ENCODE data around the gene MAPT. TPM values are rescaled to one million over a fixed set of nuclear protein-coding genes. Genes with fewer than 3 reads are reported as not detected.
A peak's percentile ranks its signal among the peaks of the same experiment; 100 is the strongest.

Gene MAPT
- total RNA-seq, 1 donor from 2014 or later, result 2.1 TPM

DNA sequence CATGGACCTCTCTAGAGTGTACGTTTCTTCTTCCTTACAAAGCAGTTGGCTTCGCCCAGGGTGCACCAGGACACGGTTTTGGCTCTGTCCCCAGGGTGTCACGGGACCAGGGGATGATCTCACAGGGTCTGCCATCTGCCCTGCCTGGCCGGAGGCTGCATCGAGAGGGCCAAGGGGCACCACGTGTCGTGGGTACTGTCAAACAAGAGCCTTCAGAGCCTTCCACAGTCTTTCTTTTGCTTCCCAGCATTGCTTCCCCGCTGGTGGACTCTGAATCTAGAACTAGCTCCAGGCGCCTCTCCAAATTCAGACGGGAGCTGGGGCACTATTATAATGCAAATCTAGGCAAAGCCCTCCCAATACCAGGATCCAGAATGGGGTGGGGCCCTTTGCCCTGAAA is 47.9 kb downstream of the MAPT start:
- FAIRE-seq, result no peak
- H3K27ac ChIP-seq (ENCODE audit: low read depth, low read length), result no peak overlapping the region
- H3K36me3 Mint-ChIP-seq (ENCODE audit: low read depth, unreplicated experiment), result peaks cover 5% of the 10 kb centered on the region
- DNase-seq (ENCODE audit: low read depth), result no peak
- no peaks in the 10 kb centered on the region for H4K20me1 ChIP-seq (ENCODE audit: insufficient read depth, low read length)
- H3K9me3 Mint-ChIP-seq (ENCODE audit: unreplicated experiment), result peaks cover 2% of the 10 kb centered on the region
- no peaks in the 10 kb centered on the region for H3K9me3 ChIP-seq (ENCODE audit: insufficient read depth, low read depth, low read length)
- H3K4me1 ChIP-seq (ENCODE audit: insufficient read depth, low read length), result no peaks in the 10 kb centered on the region
- no peaks in the 10 kb centered on the region for H3K36me3 ChIP-seq (ENCODE audit: insufficient read depth, low read length)
- no peaks in the 10 kb centered on the region for H3K4me1 Mint-ChIP-seq (ENCODE audit: low read depth, unreplicated experiment)
- H3K27me3 Mint-ChIP-seq (ENCODE audit: low read depth, unreplicated experiment), result peaks cover 36% of the 10 kb centered on the region
- no peak overlapping the region for H3K4me3 ChIP-seq (ENCODE audit: insufficient read depth, low read depth, low read length)
- peaks cover 26% of the 10 kb centered on the region for H3K27me3 ChIP-seq (ENCODE audit: insufficient read depth, low read length)
- no peaks in the 10 kb centered on the region for H3K79me2 ChIP-seq (ENCODE audit: insufficient read depth, low read length)
- no peak overlapping the region for H3K27ac Mint-ChIP-seq (ENCODE audit: unreplicated experiment)
- TF ChIP-seq, protein P1, sequence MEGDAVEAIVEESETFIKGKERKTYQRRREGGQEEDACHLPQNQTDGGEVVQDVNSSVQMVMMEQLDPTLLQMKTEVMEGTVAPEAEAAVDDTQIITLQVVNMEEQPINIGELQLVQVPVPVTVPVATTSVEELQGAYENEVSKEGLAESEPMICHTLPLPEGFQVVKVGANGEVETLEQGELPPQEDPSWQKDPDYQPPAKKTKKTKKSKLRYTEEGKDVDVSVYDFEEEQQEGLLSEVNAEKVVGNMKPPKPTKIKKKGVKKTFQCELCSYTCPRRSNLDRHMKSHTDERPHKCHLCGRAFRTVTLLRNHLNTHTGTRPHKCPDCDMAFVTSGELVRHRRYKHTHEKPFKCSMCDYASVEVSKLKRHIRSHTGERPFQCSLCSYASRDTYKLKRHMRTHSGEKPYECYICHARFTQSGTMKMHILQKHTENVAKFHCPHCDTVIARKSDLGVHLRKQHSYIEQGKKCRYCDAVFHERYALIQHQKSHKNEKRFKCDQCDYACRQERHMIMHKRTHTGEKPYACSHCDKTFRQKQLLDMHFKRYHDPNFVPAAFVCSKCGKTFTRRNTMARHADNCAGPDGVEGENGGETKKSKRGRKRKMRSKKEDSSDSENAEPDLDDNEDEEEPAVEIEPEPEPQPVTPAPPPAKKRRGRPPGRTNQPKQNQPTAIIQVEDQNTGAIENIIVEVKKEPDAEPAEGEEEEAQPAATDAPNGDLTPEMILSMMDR (IDR thresholded peaks at IDR 0.05; ENCODE audit: insufficient read depth, low read depth, low read length), result no peak
- TF ChIP-seq EZH2 (IDR thresholded peaks at IDR 0.05; ENCODE audit: insufficient read depth, low read length), result no peak
- H2AFZ ChIP-seq (ENCODE audit: low read depth, low read length), result no peak overlapping the region
- H3K4me3 Mint-ChIP-seq (ENCODE audit: unreplicated experiment), result no peak overlapping the region
- no peak overlapping the region for H3K4me2 ChIP-seq (ENCODE audit: low read length)
- no peak overlapping the region for H3K9ac ChIP-seq (ENCODE audit: low read length)

DNA sequence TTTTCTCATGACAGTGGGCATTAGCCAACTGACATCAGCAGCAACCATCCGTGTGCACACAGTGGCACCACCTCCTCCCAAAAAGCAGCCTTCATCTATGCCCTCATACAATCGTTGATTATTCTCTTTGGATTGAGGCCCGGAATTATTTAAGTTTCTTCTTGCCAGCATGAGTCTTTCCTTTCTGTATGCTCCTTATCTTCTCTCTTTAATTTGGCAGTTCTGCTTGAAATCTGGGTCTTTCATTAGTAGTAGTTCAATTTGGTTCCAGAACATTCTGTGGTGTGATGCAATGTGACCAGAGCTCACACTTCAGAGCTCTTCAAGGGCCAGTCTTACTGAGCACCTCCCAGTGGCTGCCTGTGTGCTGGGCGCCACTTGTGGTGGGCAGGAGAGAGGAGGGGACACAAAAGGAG is 52.5 kb downstream of the MAPT start:
- H3K9me3 Mint-ChIP-seq (ENCODE audit: unreplicated experiment), result peaks cover 2% of the 10 kb centered on the region
- no peak overlapping the region for H3K4me3 Mint-ChIP-seq (ENCODE audit: unreplicated experiment)
- peaks cover 5% of the 10 kb centered on the region for H3K36me3 Mint-ChIP-seq (ENCODE audit: low read depth, unreplicated experiment)
- Histone ChIP-seq H3K27me3 (ENCODE audit: insufficient read depth, low read length) (peaks cover 25% of the 10 kb centered on the region), H3K9me3 (ENCODE audit: insufficient read depth, low read depth, low read length) (no peaks in the 10 kb centered on the region), H3K4me3 (ENCODE audit: insufficient read depth, low read depth, low read length) (no peak overlapping the region), H4K20me1 (ENCODE audit: insufficient read depth, low read length) (no peaks in the 10 kb centered on the region), H2AFZ (ENCODE audit: low read depth, low read length) (no peak overlapping the region), H3K9ac (ENCODE audit: low read length) (no peak overlapping the region), H3K27ac (ENCODE audit: low read depth, low read length) (no peak overlapping the region), H3K4me1 (ENCODE audit: insufficient read depth, low read length) (no peaks in the 10 kb centered on the region), H3K4me2 (ENCODE audit: low read length) (no peak overlapping the region), H3K79me2 (ENCODE audit: insufficient read depth, low read length) (no peaks in the 10 kb centered on the region), H3K36me3 (ENCODE audit: insufficient read depth, low read length) (no peaks in the 10 kb centered on the region)
- FAIRE-seq (no peak), DNase-seq (ENCODE audit: low read depth) (no peak)
- no peak for TF ChIP-seq EZH2 (IDR thresholded peaks at IDR 0.05; ENCODE audit: insufficient read depth, low read length)
- TF ChIP-seq, protein P1 (IDR thresholded peaks at IDR 0.05; ENCODE audit: insufficient read depth, low read depth, low read length), result no peak
- peaks cover 11% of the 10 kb centered on the region for H3K4me1 Mint-ChIP-seq (ENCODE audit: low read depth, unreplicated experiment)
- peaks cover 24% of the 10 kb centered on the region for H3K27me3 Mint-ChIP-seq (ENCODE audit: low read depth, unreplicated experiment)
- H3K27ac Mint-ChIP-seq (ENCODE audit: unreplicated experiment), result no peak overlapping the region

DNA sequence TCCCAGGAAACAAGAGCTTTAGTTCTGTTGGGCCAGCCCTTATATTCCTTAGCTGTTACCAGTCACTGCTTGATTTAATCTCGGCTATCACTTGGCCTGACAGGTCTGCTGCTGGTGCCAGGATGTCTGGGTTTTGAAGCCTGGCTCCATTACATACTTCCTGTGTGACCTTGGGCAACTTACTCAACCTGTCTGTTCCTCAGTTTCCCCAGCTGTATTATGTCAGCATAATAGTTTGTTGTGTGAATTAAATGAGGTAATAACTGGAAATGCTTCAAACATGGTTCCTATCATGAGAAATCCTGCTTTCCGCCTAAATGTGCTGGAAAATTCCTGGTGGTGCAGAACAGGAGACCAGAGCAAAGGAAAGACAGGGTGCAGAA is 54.1 kb downstream of the MAPT start:
- Mint-ChIP-seq H3K27me3 (ENCODE audit: low read depth, unreplicated experiment) (peaks cover 14% of the 10 kb centered on the region), H3K4me3 (ENCODE audit: unreplicated experiment) (no peak overlapping the region), H3K4me1 (ENCODE audit: low read depth, unreplicated experiment) (peaks cover 13% of the 10 kb centered on the region), H3K9me3 (ENCODE audit: unreplicated experiment) (peaks cover 2% of the 10 kb centered on the region), H3K36me3 (ENCODE audit: low read depth, unreplicated experiment) (peaks cover under 1% of the 10 kb centered on the region), H3K27ac (ENCODE audit: unreplicated experiment) (peak overlapping the region; percentile 34)
- Histone ChIP-seq H3K4me2 (ENCODE audit: low read length) (peak overlapping the region; percentile 60), H2AFZ (ENCODE audit: low read depth, low read length) (no peak overlapping the region), H3K27ac (ENCODE audit: low read depth, low read length) (no peak overlapping the region), H3K4me1 (ENCODE audit: insufficient read depth, low read length) (no peaks in the 10 kb centered on the region), H3K79me2 (ENCODE audit: insufficient read depth, low read length) (no peaks in the 10 kb centered on the region), H3K9me3 (ENCODE audit: insufficient read depth, low read depth, low read length) (no peaks in the 10 kb centered on the region), H3K9ac (ENCODE audit: low read length) (no peak overlapping the region), H3K4me3 (ENCODE audit: insufficient read depth, low read depth, low read length) (no peak overlapping the region), H3K27me3 (ENCODE audit: insufficient read depth, low read length) (peaks cover 21% of the 10 kb centered on the region), H4K20me1 (ENCODE audit: insufficient read depth, low read length) (no peaks in the 10 kb centered on the region), H3K36me3 (ENCODE audit: insufficient read depth, low read length) (no peaks in the 10 kb centered on the region)
- no peak for DNase-seq (ENCODE audit: low read depth)
- TF ChIP-seq, protein P1 (IDR thresholded peaks at IDR 0.05; ENCODE audit: insufficient read depth, low read depth, low read length), result no peak
- no peak for TF ChIP-seq EZH2 (IDR thresholded peaks at IDR 0.05; ENCODE audit: insufficient read depth, low read length)
- FAIRE-seq, result no peak

Measured in astrocyte (in vitro differentiated cells and primary cell).